HG03175 (cell line): ENCODE data around the gene CD160.
"Not testable (repeated sequence)": the region's sequence is repeated elsewhere in the genome, so short reads cannot be mapped to it uniquely, and the experiment has no call there.

Source experiments
- ATAC-seq: cut with Tn5 transposase; IDR thresholded peaks from one replicate; pipeline ENCODE4 v1.9.1; 2021; ENCODE audit warnings: mild to moderate bottlenecking, moderate library complexity; ENCODE audit not compliant: unreplicated experiment

CD160 gene

DNA sequence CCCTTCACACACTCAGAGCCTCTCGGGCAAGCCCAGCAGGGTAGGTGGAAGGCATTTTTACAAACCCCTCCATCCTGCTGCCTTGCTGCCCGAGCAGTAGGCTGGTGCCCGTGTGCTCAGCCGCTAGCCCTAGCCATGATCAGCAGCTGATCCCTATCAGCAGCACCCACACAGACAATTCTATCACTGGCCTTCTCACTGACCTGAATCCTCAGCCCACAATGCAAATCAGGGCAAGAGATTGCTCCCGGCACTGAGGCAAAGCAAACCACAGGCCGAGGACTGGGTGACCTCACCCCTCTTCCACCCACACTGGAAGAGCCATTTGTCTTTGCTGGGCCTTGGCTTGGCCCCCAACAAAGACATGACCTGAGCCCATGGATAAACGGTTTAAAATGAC, 11.2 kb upstream of the CD160 start:
- no peak for ATAC-seq

DNA sequence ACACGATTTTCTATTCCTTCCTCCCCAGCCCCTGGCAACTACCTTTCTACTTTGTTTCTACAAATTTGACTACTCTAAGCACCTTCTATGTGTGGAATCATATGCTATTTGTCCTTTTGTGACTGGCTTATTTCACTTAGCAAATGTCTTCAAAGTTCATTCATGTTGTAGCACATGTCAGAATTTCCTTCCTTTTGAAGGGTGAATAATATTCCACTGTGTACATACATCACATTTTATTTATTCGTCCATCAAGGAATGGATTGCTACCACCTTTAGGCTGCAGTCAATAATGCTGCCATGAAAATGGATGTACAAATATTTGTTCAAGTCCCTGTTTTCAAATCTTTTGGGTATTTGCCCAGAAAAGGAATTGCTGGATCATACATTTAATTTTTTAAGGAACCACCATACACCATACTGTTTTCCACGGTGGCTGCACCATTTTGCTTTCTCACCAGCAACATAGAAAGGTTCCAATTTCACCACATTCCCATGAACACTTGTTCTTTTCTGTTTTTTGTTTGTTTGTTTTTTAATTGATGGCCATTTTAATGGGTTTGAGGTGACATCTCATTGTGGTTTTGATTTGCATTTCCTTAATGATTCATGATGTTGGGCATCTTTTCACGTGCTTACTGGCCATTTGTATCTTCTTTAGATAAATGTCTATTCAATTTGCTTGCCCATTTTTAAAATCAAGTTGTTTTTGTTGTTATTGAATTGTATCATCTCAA, 8.8 kb upstream of the CD160 start:
- ATAC-seq, result no peak

GRCh38 chr1:145711213-145711651, 8.1 kb upstream of the CD160 start:
- ATAC-seq, result no peak

DNA sequence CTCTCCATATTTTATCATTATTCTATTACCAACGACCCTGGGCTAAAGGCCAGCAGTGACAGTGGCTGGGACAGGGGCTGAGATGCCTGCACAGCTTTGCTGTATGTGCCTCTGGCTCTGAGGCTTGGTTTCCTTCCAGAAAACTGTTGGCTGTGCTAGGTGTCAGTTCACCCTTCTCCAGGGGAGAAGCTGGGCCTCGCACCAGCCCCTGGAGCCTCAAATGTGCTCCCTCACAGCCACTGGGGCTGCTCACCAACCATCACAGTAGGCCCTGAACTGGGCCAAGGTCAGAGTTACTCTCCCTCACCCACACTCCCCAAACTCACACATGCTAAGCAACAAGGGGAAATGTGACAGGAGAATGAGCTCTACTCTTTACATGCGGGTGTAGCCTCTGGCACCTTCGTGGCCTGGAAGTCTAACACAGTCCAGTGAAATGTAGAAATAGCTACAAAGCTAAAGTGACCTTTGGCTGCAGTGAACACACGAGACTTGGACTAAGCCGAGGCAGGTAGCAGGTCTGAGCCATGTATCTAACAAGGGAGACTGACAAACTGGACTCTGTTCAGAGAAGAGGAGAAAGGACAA, 4.7 kb upstream of the CD160 start:
- no peak for ATAC-seq

GRCh38 chr1:145716641-145717345, 2.5 kb upstream of the CD160 start:
- no peak for ATAC-seq

DNA sequence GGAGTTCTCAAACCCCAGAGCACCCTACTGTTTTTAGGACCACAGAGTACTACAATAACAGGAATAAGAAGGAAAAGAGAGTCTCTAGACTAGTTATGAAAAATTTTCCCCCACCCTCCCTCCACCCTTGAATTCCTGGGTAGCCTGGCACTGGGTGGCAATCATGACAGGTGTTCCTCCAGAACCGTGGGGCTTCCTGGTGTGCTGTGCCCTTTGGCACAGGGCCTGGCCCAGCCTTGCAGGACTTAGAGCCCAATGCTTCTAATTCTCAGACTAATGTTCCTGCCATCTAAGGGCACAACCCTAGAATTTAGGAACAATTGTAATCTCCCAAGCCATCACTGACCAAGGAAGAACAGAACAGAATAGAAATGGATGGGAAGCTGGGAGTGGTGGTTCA, 1.5 kb upstream of the CD160 start:
- no peak for ATAC-seq

GRCh38 chr1:145718465-145718864, 834 bp upstream of the CD160 start:
- not testable (repeated sequence) for ATAC-seq

DNA sequence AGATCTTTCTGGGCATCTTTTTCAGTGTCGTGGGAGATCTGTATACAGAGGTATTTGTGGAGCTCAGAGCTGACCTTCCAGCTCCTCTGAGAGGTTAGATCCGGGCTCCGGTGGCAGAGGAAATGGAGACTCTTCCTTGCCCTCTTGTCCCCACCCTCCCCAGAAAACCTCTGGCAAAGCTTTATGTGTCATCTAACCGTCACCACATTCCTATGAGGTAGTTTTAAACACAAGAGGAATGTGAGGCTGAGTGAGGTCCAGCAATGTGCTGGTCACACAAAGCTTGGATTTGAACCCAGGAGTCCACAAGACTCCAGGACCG, 1.2 kb downstream of the CD160 start:
- ATAC-seq, result no peak

GRCh38 chr1:145720878-145721671, 1.8 kb downstream of the CD160 start:
- peak; percentile 68 for ATAC-seq

- not testable (repeated sequence) for ATAC-seq
Observed at GRCh38 chr1:145726193-145726592, 6.9 kb downstream of the CD160 start.

GRCh38 chr1:145729196-145729595, 9.9 kb downstream of the CD160 start:
- no peak for ATAC-seq

GRCh38 chr1:145729666-145730436, 10.6 kb downstream of the CD160 start:
- ATAC-seq, result no peak

- ATAC-seq, result no peak
Observed at GRCh38 chr1:145730467-145730866, 11.2 kb downstream of the CD160 start.

- ATAC-seq, result no peak
Observed at GRCh38 chr1:145730900-145731299, 11.6 kb downstream of the CD160 start.

DNA sequence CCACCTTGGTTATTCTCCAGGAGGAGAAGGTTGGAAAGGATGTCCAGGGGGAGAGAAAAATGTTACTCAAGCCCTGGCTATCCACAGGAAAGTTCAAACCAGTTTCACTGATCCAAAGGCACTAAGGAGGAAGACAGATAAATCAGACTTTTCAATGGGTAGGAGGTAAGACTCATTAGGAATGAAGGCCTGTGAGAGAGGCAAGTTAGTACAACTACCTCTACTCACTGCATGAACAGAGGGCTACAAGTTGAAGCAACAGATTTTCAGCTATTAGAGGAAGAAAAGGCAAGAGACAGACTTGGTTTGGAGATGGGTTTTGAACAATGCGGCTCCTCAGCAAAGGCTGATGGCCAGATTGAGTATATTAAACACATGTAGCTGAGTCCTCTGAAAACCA, 16.9 kb downstream of the CD160 start:
- no peak for ATAC-seq

DNA sequence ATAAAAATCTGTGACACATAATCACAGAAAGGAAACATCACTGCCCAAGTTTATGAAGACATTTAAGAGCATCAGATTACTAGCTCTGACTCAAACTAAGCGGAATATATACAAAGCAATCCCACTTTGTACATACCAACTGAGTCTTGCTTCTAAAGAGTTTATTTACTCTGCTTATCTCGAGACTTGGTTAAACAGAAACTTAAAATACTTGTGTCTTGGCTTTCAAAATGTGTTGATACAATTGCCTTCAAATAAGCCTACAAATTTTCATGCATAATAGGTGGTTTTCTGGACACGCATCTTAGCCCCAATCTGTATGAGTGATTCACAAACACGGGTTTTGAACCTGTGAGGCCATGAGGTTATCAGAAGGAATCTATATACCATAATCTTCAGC, 21.0 kb downstream of the CD160 start:
- no peak for ATAC-seq

GRCh38 chr1:145747398-145748247, 28.3 kb downstream of the CD160 start:
- no peak for ATAC-seq

DNA sequence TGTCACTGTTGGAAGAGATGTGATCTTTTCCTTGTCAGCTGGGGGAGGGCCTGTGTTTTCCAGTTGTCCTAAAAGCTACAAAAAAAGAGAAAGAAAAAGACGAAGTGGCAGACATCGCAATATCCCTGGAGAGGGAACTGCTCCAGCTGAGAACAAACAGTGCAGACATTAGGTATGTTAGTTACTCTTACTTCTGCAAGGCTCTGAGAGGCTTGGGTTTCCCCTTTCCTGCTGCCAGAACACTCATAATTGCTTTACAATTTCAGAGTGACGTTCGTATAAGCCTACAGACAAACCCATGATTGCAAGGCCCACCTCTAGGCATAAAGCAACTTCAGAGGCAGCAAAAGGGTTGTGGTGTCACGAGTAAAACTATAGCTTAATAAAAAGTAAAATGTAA, 31.1 kb downstream of the CD160 start:
- no peak for ATAC-seq

DNA sequence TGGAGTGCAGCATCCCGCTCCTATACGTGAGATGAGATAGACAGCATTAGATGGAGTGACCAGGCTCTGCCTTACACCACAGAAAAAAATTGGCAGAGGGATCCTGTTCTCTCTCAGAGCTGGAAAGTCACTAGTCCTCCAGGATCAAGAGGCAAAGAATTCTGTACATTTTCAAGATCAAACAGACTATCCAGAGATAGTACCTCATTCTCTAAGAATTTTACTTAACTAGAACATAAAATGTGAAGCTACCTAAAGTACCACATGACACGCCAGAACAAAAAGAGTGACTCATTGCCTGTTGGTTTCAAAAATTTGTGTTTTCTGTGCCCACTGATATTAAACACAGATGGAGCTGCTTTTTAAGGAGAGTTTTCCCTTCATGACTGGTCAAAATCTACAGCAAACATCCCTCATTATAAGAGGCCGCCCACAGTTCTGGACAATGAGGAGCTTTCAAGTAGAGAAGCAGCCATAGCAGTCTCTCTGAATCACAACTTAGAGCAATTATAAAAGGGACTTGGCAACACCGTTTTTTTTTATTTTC, 32.3 kb downstream of the CD160 start:
- ATAC-seq, result no peak

- ATAC-seq, result no peak
Observed at GRCh38 chr1:145757420-145757819, 38.1 kb downstream of the CD160 start.
